Mucosa of descending colon (tissue), 3 donors: Measurements from ENCODE around the gene WDR90. TPM values are rescaled to one million over a fixed set of nuclear protein-coding genes. Genes with fewer than 3 reads are reported as not detected.
A peak's percentile ranks its signal among the peaks of the same experiment; 100 is the strongest.

Experiments used
- ATAC-seq: fragments of 200-7000 bp; cut with Tn5 transposase; one replicate; pipeline ENCODE4 v1.9.1; 2020; ENCODE audit warnings: mild to moderate bottlenecking, moderate library complexity
- DNase-seq, 3 donors: peaks; one replicate each; pipeline ENCODE4 v3.0.0-alpha.2; 2020
- H3K36me3 ChIP-seq: fragments of 200-600 bp; one replicate; pipeline ENCODE4 v1.8.0; 2021; ENCODE audit warnings: low read depth, mild to moderate bottlenecking
- H3K4me1 ChIP-seq: fragments of 200-600 bp; one replicate; pipeline ENCODE4 v1.8.0; 2021; ENCODE audit warnings: low read depth, mild to moderate bottlenecking
- H3K4me3 ChIP-seq: fragments of 200-600 bp; one replicate; pipeline ENCODE4 v1.8.0; 2021; ENCODE audit warnings: mild to moderate bottlenecking
- H3K9me3 ChIP-seq: fragments of 200-600 bp; one replicate; pipeline ENCODE4 v1.8.0; 2021; ENCODE audit warnings: mild to moderate bottlenecking
- intact Hi-C, 2 donors: fragments of 100-400 bp; cut with DNase I in 1 of 2; cut with micrococcal nuclease in 1 of 2; formaldehyde crosslinking; loops; one replicate each; pipeline versions ENCODE4 v1.11.0 to v1.11.1; 2022; cut with DNase I, micrococcal nuclease
- total RNA-seq, 3 donors: library from RNA; stranded (reverse); fragmentation: NEBNext Ultra II Directional in 2 of 3; extraction: Animal tissue kit (Norgen Biotek cat#: 25700) in 2 of 3; gene quantifications; one replicate each; pipeline versions ENCODE4 v1.2.1 to v1.2.4, GENCODE V29; 2021 to 2023
- TF ChIP-seq, protein P1 (sequence below): fragments of 200-600 bp; IDR thresholded peaks from one replicate; pipeline ENCODE4 v1.8.0; 2022; ENCODE audit warnings: antibody characterized with exemption, mild to moderate bottlenecking
- donor health status: DM: no; HTN: no; CAD: no; lungs with moderate emphysema.
- donor health status: DM: no; HTN: no; CAD: no.
- donor health status: DM: no; HTN: yes; CAD: no.

Gene WDR90
- total RNA-seq, 3 donors from 2014 or later, result 35.0 to 54.9 (median 50.2) TPM

DNA sequence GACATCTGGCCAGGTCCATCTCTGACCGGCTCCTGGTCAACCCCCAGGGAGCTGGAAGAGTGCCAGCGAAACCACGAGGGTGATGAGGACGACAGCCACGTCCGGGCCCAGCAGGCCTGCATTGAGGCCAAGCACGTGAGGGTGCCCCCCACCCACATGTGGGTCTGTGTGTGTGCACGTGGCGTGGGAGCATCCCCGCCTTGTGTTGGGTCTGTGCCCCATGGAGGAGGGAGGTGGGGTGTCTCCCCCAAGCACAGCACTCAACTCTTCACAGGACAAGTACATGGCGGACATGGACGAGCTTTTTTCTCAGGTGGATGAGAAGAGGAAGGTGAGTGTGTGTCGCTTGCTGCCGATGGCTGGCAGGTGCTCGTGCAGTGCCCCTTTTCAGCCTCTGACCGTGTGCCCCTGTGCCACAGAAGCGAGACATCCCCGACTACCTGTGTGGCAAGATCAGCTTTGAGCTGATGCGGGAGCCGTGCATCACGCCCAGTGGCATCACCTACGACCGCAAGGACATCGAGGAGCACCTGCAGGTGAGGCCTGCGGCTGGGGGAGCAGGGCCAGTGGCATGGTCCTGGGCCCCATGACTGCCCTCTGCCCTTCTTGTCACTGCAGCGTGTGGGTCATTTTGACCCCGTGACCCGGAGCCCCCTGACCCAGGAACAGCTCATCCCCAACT, 32.7 kb downstream of the WDR90 start:
- ATAC-seq (no peak), DNase-seq (peak in 2 of 3 donors; percentile 42 to 63)
- Histone ChIP-seq H3K4me3 (no peak overlapping the region), H3K4me1 (peaks cover 56% of the 10 kb centered on the region), H3K9me3 (no peaks in the 10 kb centered on the region), H3K36me3 (peaks cover 5% of the 10 kb centered on the region)
- intact Hi-C loops, result no loop called here
- TF ChIP-seq, protein P1, sequence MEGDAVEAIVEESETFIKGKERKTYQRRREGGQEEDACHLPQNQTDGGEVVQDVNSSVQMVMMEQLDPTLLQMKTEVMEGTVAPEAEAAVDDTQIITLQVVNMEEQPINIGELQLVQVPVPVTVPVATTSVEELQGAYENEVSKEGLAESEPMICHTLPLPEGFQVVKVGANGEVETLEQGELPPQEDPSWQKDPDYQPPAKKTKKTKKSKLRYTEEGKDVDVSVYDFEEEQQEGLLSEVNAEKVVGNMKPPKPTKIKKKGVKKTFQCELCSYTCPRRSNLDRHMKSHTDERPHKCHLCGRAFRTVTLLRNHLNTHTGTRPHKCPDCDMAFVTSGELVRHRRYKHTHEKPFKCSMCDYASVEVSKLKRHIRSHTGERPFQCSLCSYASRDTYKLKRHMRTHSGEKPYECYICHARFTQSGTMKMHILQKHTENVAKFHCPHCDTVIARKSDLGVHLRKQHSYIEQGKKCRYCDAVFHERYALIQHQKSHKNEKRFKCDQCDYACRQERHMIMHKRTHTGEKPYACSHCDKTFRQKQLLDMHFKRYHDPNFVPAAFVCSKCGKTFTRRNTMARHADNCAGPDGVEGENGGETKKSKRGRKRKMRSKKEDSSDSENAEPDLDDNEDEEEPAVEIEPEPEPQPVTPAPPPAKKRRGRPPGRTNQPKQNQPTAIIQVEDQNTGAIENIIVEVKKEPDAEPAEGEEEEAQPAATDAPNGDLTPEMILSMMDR, result no peak

DNA sequence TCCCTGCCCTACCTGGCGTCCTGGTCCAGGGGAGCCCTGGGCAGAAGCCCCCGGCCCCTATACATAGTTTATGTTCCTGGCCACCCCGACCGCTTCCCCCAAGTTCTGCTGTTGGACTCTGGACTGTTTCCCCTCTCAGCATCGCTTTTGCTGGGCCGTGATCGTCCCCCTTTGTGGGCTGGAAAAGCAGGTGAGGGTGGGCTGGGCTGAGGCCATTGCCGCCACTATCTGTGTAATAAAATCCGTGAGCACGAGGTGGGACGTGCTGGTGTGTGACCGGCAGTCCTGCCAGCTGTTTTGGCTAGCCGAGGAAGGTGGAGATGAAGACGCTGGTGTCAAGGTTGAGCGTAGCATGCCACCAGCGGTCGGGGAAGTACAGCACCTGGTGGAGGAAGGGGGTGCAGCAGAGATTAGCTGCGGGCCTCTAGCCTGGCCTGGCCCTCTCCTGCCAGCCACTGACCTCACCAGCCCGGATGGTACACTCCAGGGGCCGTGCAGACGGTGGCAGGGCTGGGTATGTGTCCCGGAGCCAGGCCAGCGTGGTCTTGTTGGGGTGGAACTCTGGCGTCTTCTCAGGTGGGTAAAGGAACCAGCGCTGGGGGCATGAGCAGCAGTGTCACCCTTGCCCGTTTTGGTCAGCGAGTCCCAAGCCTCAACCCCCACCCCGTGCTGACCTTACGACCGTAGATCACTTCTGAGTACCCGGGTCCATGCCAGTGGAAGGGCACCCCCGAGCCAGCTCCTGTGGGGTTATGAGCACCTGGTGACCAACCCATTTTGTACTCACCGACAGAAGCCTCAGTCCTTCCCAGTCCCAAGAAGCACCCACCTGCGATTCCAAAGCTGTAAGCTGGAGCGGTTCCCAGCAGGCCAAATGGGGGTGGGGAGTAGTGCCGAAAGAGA, 33.6 kb downstream of the WDR90 start:
- Histone ChIP-seq H3K4me3 (no peak overlapping the region), H3K9me3 (no peaks in the 10 kb centered on the region), H3K4me1 (peaks cover 48% of the 10 kb centered on the region), H3K36me3 (peaks cover 5% of the 10 kb centered on the region)
- ATAC-seq (no peak), DNase-seq (peak in 2 of 3 donors; percentile 31 to 48)
- intact Hi-C loops, result no loop called here
- TF ChIP-seq, protein P1, result no peak

DNA sequence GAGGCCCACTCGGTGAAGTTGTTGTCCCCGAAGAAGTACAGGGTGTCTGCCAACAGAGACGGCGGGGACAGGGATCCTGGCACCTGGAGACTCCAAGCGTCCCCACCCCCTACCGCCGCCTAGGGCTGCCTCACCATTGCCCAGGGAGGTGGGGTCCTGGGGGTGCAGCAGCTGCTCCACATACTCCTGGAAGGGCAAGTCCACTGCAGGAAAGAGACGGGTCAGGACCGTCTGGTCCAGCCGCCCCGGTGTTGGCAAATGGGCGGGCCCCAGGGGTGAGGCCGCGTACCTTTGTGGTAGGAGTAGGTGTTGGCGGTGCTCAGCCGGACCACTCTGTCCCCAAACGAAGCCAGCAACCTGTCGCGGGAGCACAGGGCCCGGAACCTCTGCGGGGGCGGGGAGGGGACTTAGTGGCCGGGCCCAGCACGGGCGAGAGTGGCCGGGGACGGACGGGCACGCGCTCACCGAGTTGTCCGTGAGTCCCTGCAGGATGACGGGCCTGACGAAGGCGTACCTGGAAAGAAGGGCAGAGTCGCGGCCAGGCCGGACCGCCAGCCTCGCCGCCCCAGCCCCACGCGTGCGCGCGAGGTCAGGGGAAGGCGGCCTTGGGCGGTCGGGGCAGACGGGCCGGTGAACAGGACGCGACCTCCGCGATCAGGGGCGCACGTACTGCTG, 34.4 kb downstream of the WDR90 start:
- Histone ChIP-seq H3K4me3 (peak overlapping the region; percentile 48), H3K4me1 (peaks cover 47% of the 10 kb centered on the region), H3K36me3 (peaks cover 5% of the 10 kb centered on the region), H3K9me3 (no peaks in the 10 kb centered on the region)
- intact Hi-C loops, result no loop called here
- ATAC-seq (no peak), DNase-seq (peak in 1 of 3 donors; percentile 37)
- TF ChIP-seq, protein P1, result no peak

DNA sequence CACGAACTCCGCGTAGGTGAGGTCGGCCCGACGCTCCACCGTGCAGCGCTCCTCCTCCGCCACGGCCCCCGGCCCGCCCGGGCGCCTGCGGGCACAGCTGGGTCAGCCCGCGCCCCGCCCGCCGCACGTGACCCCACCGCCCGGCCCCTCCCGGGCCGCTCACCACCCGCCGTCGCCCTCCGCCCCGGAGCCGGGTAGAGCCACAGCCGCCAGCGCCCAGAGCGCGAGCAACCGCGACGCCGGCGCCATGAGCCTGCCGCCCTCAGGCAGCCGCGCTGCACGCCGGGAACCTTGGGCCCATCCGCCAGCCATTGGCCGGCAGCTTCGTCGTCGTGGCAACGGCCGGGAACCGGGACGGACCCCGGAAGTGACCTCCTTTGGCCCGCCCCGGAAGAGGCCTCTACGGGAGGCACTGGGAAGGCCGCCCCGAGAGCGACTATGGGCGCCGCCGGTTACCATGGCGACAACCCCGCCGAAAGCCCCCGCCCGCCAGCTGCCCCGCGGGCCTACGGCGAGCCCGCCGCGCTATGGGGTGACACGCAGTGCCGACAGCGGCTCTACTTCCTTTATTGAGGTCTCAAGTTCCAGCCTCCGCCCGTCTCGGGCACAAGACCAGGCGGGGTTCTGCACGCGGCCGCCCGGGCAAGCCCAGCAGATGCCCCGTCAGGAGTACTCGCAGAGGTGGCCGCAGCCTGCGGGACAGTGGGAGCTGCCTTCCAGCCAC, 35.1 kb downstream of the WDR90 start, which contains the start of gene JMJD8:
Gene JMJD8, minus strand, starts transcription at position 264 of the 724 bp plus-strand sequence. Its CDS starts 15 bp downstream, at position 249.
- Histone ChIP-seq H3K4me3 (peak within 1 kb of the TSS; percentile 48), H3K4me1 (peaks cover 50% of the 10 kb centered on the region), H3K36me3 (peaks cover 5% of the 10 kb centered on the region), H3K9me3 (no peaks in the 10 kb centered on the region)
- intact Hi-C loops, result no loop called here
- ATAC-seq (peak; percentile 74), DNase-seq (peak; percentile 98 to 99 (median 99))
- TF ChIP-seq, protein P1, result no peak
